HCT116 (cell line): ENCODE results near the gene UACA. TPM values are rescaled to one million over a fixed set of nuclear protein-coding genes. Genes with fewer than 3 reads are reported as not detected.

Experiments
- ATAC-seq: fragments of 200-7000 bp; cut with Tn5 transposase; 2 replicates; pipeline ENCODE4 v1.9.1; 2020; ENCODE audit warnings: mild to moderate bottlenecking, moderate library complexity
- BruUV-seq: library from RNA; stranded (reverse); fragments of 400-500 nt; replicated peaks from 2 replicates; lab custom pipeline; 2021; lab: Mats Ljungman, UMichigan
- CTCF ChIA-PET: fragments of 300-600 bp; sonication (Branson Sonifier 250); formaldehyde crosslinking; loops from one replicate; lab custom pipeline; 2021; ENCODE audit warnings: antibody characterized with exemption; lab: Charles Lee
- POLR2A ChIA-PET: fragments of 300-600, 350-600 bp; sonication (Branson Sonifier 250); formaldehyde crosslinking; loops from one replicate; lab custom pipeline; 2021; ENCODE audit warnings: antibody characterized with exemption; lab: Charles Lee
- RAD21 ChIA-PET, 2 experiments: fragments of 300-600 bp; sonication (Branson Sonifier 250); formaldehyde crosslinking; loops; one replicate each; lab custom pipeline; 2023; ENCODE audit warnings: low total read pairs in 2 of 2; ENCODE audit not compliant: uncharacterized antibody in 2 of 2, unreplicated experiment in 2 of 2, low non-redundant PET in 1 of 2; lab: Charles Lee
- DNase-seq: peaks from one replicate; pipeline ENCODE4 v3.0.0-alpha.2; 2010; ENCODE audit warnings: low read depth, low spot score
- H2AFZ ChIP-seq: fragments of 200-600 bp; shearing (Covaris generic), sonication (generic); 2 replicates; pipeline ENCODE4 v1.6.1; 2017; ENCODE audit warnings: low read depth, mixed run types, mixed read lengths, antibody characterized with exemption, low read length; ENCODE audit not compliant: poor library complexity, severe bottlenecking
- H3K27ac ChIP-seq: 2 replicates; pipeline ENCODE4 v1.5.1; 2012; ENCODE audit warnings: low read depth, low read length
- H3K27me3 ChIP-seq: fragments of 200-600 bp; sonication (generic); 2 replicates; pipeline ENCODE4 v1.6.1; 2016; ENCODE audit warnings: mixed run types, low read length, mixed read lengths; ENCODE audit not compliant: insufficient read depth
- H3K36me3 ChIP-seq, 2 experiments: fragments of 200-500 bp in 1 of 2; fragments of 200-600 bp in 1 of 2; sonication (Bioruptor generic) in 1 of 2; sonication (generic) in 1 of 2; 2 replicates each; pipeline versions ENCODE4 v1.5.1 to v1.6.1; 2014 to 2016; ENCODE audit warnings: low read length in 2 of 2, inconsistent platforms in 1 of 2, mixed read lengths in 1 of 2, mixed run types in 1 of 2; ENCODE audit not compliant: insufficient read depth in 2 of 2, control insufficient read depth in 1 of 2
- H3K4me1 ChIP-seq, 2 experiments: fragments of 200-600 bp in 1 of 2; sonication (generic) in 1 of 2; 2 replicates each; pipeline versions ENCODE4 v1.5.1 to v1.6.1; 2012 to 2017; ENCODE audit warnings: low read length in 2 of 2, inconsistent platforms in 1 of 2, mild to moderate bottlenecking in 1 of 2, mixed read lengths in 1 of 2, mixed run types in 1 of 2, moderate library complexity in 1 of 2; ENCODE audit not compliant: insufficient read depth in 2 of 2, control insufficient read depth in 1 of 2
- H3K4me2 ChIP-seq: fragments of 200-600 bp; sonication (generic); 2 replicates; pipeline ENCODE4 v1.6.1; 2017; ENCODE audit warnings: mixed run types, low read length, mixed read lengths
- H3K4me3 ChIP-seq, 2 experiments: fragments of 200-600 bp in 1 of 2; sonication (generic) in 1 of 2; replicated peaks in 1 of 2; 2 replicates each; pipeline ENCODE4 v1.5.1; 2011 to 2016; ENCODE audit warnings: low read length in 2 of 2, control low read depth in 1 of 2, low read depth in 1 of 2, mild to moderate bottlenecking in 1 of 2, mixed read lengths in 1 of 2, mixed run types in 1 of 2
- H3K79me2 ChIP-seq: fragments of 200-600 bp; sonication (generic); 2 replicates; pipeline ENCODE4 v1.6.1; 2017; ENCODE audit warnings: mild to moderate bottlenecking, mixed run types, low read length, moderate library complexity, mixed read lengths; ENCODE audit not compliant: insufficient read depth
- H3K9ac ChIP-seq: fragments of 200-600 bp; sonication (generic); 2 replicates; pipeline ENCODE4 v1.6.1; 2016; ENCODE audit warnings: low read length, mixed read lengths
- H3K9me2 ChIP-seq: fragments of 200-600 bp; sonication (generic), shearing (Covaris generic); 2 replicates; pipeline ENCODE4 v1.6.1; 2017; ENCODE audit warnings: mixed run types, mild to moderate bottlenecking, moderate library complexity; ENCODE audit not compliant: insufficient read depth
- H3K9me3 ChIP-seq, 2 experiments: fragments of 200-500 bp in 1 of 2; fragments of 200-600 bp in 1 of 2; sonication (Bioruptor generic) in 1 of 2; sonication (generic) in 1 of 2; 2 replicates each; pipeline ENCODE4 v1.6.1; 2014 to 2017; ENCODE audit warnings: low read length in 2 of 2, mixed read lengths in 2 of 2, inconsistent platforms in 1 of 2, low read depth in 1 of 2, mild to moderate bottlenecking in 1 of 2, mixed run types in 1 of 2, moderate library complexity in 1 of 2; ENCODE audit not compliant: control insufficient read depth in 1 of 2, insufficient read depth in 1 of 2
- H4K20me1 ChIP-seq: fragments of 200-600 bp; sonication (generic), shearing (Covaris generic); 2 replicates; pipeline ENCODE4 v1.6.1; 2017; ENCODE audit warnings: mixed run types, mild to moderate bottlenecking, moderate library complexity; ENCODE audit not compliant: insufficient read depth
- CBX3 ChIP-seq: IDR thresholded peaks from 2 replicates; pipeline ENCODE4 v1.6.1; 2012; ENCODE audit warnings: low read depth
- CEBPB ChIP-seq: IDR thresholded peaks from 2 replicates; pipeline ENCODE4 v1.6.1; 2012; ENCODE audit warnings: low read depth
- EZH2 ChIP-seq: fragments of 200-600 bp; sonication (generic); IDR thresholded peaks from 2 replicates; pipeline ENCODE4 v1.6.1; 2017; ENCODE audit warnings: antibody characterized with exemption, mixed run types
- FOSL1 ChIP-seq: IDR thresholded peaks from 2 replicates; pipeline ENCODE4 v1.6.1; 2012; ENCODE audit warnings: low read depth
- JUND ChIP-seq: IDR thresholded peaks from 2 replicates; pipeline ENCODE4 v1.6.1; 2012
- TCF7L2 ChIP-seq: IDR thresholded peaks from 2 replicates; pipeline ENCODE4 v1.7.0; 2011; ENCODE audit warnings: borderline replicate concordance, inconsistent platforms; ENCODE audit not compliant: insufficient read depth, insufficient read length; ENCODE audit errors: extremely low read depth
- ZBTB33 ChIP-seq: IDR thresholded peaks from 2 replicates; pipeline ENCODE4 v1.6.1; 2011; ENCODE audit warnings: mild to moderate bottlenecking, low read length, moderate library complexity; ENCODE audit not compliant: insufficient replicate concordance; ENCODE audit errors: extremely low read depth
- ZFX ChIP-seq: fragments of 450-650 bp; IDR thresholded peaks from 2 replicates; pipeline ENCODE4 v1.6.1; 2017
- intact Hi-C: fragments of 100-400 bp; cut with micrococcal nuclease; formaldehyde crosslinking; loops from 2 replicates; pipeline ENCODE4 v1.10.0; 2022
- total RNA-seq: library from RNA; stranded (reverse); gene quantifications from one replicate; pipeline ENCODE4 v1.2.1, GENCODE V29; 2021; ENCODE audit not compliant: unreplicated experiment
- TF ChIP-seq, protein P1 (sequence below): IDR thresholded peaks from 2 replicates; pipeline ENCODE4 v1.6.1; 2012

The UACA gene
- total RNA-seq, 1 experiment from 2014 or later: 47.4 TPM

DNA sequence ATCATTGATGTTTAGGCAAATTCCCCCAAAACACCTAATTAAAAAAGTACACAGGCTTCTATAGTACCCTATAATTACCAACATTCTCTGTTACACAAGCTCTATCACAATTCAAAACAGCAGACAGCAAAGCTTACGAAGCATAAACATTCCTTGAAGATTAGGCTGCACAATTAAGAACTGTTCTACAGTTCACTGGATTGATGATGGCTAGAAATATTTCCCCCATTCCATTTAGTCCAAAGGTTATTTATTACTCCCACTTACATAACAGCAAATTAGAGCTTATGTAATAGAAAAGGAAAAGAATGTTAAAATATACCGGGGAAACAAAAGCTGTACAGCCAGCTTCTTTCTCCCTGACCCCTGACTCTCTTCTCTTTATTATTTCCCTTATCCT is 49.3 kb downstream of the UACA start:
- no peaks in the 10 kb centered on the region for H3K36me3 ChIP-seq
- ChIA-PET CTCF (interaction anchor here (1.2 to 3.4 kb wide), 2 partner anchors 9 to 111 kb away, joined by 3 to 21 read pairs; no protein-coding TSS in a partner anchor), RAD21 (no interaction called here), POLR2A (interaction anchor here (1.0 kb wide), 1 partner anchor 8 kb away, joined by 3 read pairs; no protein-coding TSS in a partner anchor)
- H3K9me2 ChIP-seq: no peaks in the 10 kb centered on the region
- H4K20me1 ChIP-seq: no peaks in the 10 kb centered on the region
- no peaks in the 10 kb centered on the region for H3K27me3 ChIP-seq
- H3K79me2 ChIP-seq: 0 out of 2 replicates have a peak, but pooled peaks cover 4% of the 10 kb centered on the region
- no TSS peak for BruUV-seq
- intact Hi-C loops: no loop called here
- H3K4me2 ChIP-seq: no peak overlapping the region
- DNase-seq: no peak
- peaks cover 5 to 11% of the 10 kb centered on the region in 2 experiments; a peak in 3 of 4 replicates for H3K4me1 ChIP-seq
- H3K27ac ChIP-seq: no peak overlapping the region
- TF ChIP-seq JUND: no peak
- TF ChIP-seq, protein P1, sequence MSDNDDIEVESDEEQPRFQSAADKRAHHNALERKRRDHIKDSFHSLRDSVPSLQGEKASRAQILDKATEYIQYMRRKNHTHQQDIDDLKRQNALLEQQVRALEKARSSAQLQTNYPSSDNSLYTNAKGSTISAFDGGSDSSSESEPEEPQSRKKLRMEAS: no peak
- TF ChIP-seq ZFX: no peak
- no peak for TF ChIP-seq ZBTB33
- no peak for TF ChIP-seq EZH2
- no peak overlapping the region for H3K4me3 ChIP-seq
- H3K9me3 ChIP-seq: no peaks in the 10 kb centered on the region
- H3K9ac ChIP-seq: no peak overlapping the region
- ATAC-seq: no peak
- H2AFZ ChIP-seq: no peak overlapping the region

DNA sequence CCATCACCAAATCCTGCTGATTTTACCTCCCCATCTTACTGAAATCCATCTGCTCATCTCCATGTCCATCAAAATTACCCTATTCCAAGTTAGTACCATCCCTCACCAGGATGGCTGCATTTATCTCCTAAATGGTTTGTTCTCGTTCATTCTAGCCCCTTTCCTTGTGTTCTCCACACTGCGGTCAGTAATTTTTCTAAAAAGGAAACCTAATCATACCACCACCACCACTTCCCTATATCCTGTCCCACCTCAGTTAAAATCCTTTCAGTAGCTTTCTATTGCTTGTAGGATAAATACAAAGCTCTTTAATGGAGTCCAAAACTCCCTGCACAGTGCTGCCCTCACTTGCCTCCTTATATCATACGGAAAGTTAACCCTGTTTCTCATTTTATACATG is 51.1 kb downstream of the UACA start:
- no peaks in the 10 kb centered on the region for H3K36me3 ChIP-seq
- no peak overlapping the region for H3K4me3 ChIP-seq
- peaks cover 5 to 11% of the 10 kb centered on the region in 2 experiments; a peak in 3 of 4 replicates for H3K4me1 ChIP-seq
- H3K27ac ChIP-seq: no peak overlapping the region
- no peaks in the 10 kb centered on the region for H3K27me3 ChIP-seq
- H4K20me1 ChIP-seq: no peaks in the 10 kb centered on the region
- peaks cover 4% of the 10 kb centered on the region; the same call in 1 of the 2 replicates for H3K79me2 ChIP-seq
- H2AFZ ChIP-seq: no peak overlapping the region
- ATAC-seq: no peak
- ChIA-PET RAD21 (no interaction called here), POLR2A (no interaction called here), CTCF (interaction anchor here (1.1 to 3.4 kb wide), 2 partner anchors 10 to 99 kb away, joined by 3 to 21 read pairs; no protein-coding TSS in a partner anchor)
- BruUV-seq: no TSS peak
- intact Hi-C loops: no loop called here
- H3K9ac ChIP-seq: no peak overlapping the region
- no peak for DNase-seq
- H3K9me3 ChIP-seq: no peaks in the 10 kb centered on the region
- no peaks in the 10 kb centered on the region for H3K9me2 ChIP-seq
- TF ChIP-seq FOSL1: no peak
- no peak for TF ChIP-seq EZH2
- TF ChIP-seq CBX3: no peak
- TF ChIP-seq CEBPB: no peak
- TF ChIP-seq TCF7L2: no peak
- H3K4me2 ChIP-seq: no peak overlapping the region
